ENCODE data around the gene KIF1A. TPM values are rescaled to one million over a fixed set of nuclear protein-coding genes. Genes with fewer than 3 reads are reported as not detected.
A peak's percentile ranks its signal among the peaks of the same experiment; 100 is the strongest.
"Not testable (repeated sequence)": the region's sequence is repeated elsewhere in the genome, so short reads cannot be mapped to it uniquely, and the experiment has no call there.

Gene KIF1A
- total and polyA plus RNA-seq, 2 donors from 2014 or later: 0.54 to 0.58 TPM

DNA sequence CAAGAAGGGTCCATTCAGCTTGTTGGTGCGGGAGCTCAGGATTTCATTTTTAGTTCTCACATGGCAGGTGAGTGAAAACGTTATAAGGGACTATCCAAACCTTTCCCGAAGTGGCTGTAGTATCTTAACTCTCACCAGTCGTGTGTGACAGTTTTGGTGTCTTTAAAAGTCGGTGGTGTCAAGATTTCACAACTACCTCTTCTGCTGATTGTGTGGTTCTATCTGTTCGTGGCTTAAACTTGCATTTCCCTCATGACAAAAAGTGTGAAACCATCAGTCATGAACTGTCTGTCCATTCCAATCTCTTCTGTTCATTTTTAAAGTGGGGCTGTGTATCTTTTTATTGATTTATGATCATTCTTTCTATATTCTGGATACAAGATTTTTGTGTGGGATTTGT is 133.6 kb downstream of the KIF1A start:
- intact Hi-C loops (cut with DNase I): no loop called here
- Histone ChIP-seq H3K27me3 (ENCODE audit: control insufficient read depth, insufficient read depth, low read length) (no peaks in the 10 kb centered on the region), H3K4me1 (ENCODE audit: control insufficient read depth in 2 of 3, insufficient read depth in 2 of 3, low read depth in 1 of 3, low read length in 3 of 3) (peaks cover 0 to 3% (median 2%) of the 10 kb centered on the region in 3 donors), H3K4me3 (ENCODE audit: low read length in 3 of 3) (no peak overlapping the region), H3K36me3 (ENCODE audit: control insufficient read depth in 2 of 3, insufficient read depth in 3 of 3, low read length in 3 of 3) (no peaks in the 10 kb centered on the region), H3K27ac (ENCODE audit: low read depth in 2 of 2, low read length in 2 of 2) (no peak overlapping the region), H3K9ac (ENCODE audit: low read length in 3 of 3) (peak overlapping the region in 1 of 3 donors; percentile 7), H3K9me3 (ENCODE audit: control insufficient read depth in 2 of 3, insufficient read depth in 1 of 3, low read length in 3 of 3) (no peaks in the 10 kb centered on the region)
- TF ChIP-seq, protein P1, sequence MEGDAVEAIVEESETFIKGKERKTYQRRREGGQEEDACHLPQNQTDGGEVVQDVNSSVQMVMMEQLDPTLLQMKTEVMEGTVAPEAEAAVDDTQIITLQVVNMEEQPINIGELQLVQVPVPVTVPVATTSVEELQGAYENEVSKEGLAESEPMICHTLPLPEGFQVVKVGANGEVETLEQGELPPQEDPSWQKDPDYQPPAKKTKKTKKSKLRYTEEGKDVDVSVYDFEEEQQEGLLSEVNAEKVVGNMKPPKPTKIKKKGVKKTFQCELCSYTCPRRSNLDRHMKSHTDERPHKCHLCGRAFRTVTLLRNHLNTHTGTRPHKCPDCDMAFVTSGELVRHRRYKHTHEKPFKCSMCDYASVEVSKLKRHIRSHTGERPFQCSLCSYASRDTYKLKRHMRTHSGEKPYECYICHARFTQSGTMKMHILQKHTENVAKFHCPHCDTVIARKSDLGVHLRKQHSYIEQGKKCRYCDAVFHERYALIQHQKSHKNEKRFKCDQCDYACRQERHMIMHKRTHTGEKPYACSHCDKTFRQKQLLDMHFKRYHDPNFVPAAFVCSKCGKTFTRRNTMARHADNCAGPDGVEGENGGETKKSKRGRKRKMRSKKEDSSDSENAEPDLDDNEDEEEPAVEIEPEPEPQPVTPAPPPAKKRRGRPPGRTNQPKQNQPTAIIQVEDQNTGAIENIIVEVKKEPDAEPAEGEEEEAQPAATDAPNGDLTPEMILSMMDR (IDR thresholded peaks at IDR 0.05; ENCODE audit: borderline replicate concordance, extremely low read depth, insufficient read depth): no peak
- FAIRE-seq (no peak), DNase-seq (no peak)

DNA sequence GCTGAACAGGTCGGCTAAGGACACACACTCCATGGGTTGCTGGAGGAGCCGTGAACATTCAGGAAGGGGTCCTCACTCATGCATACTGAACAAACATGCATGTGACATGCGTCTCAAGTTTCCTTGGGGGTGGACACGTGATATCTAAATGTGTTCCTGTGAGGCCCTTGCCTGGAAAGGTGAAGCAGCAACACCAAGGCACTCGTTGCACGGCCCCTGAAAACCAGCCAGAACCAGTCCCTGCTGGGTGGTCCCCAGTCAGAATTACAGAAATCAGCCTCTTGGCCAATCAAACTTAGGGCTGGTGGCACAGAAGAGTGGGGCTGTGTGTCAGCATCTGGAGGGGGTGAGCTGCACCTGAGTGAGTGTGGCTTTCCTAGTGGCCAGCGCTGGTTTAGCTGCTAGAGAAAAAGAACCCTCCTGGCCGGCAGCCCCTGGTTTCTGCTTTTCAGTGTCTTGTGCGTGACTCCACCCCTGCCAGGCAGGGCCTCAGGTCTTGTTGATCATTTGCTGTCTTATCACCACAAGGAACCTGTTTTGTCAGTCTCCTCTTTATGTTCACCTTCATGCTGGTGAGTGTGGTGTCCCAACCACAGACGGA is 134.1 kb downstream of the KIF1A start:
- no peak overlapping the region for H3K4me3 ChIP-seq (ENCODE audit: low read length in 3 of 3)
- H3K9me3 ChIP-seq (ENCODE audit: control insufficient read depth in 2 of 3, insufficient read depth in 1 of 3, low read length in 3 of 3): no peaks in the 10 kb centered on the region
- no peaks in the 10 kb centered on the region for H3K36me3 ChIP-seq (ENCODE audit: control insufficient read depth in 2 of 3, insufficient read depth in 3 of 3, low read length in 3 of 3)
- peaks cover 0 to 3% (median 2%) of the 10 kb centered on the region in 3 donors for H3K4me1 ChIP-seq (ENCODE audit: control insufficient read depth in 2 of 3, insufficient read depth in 2 of 3, low read depth in 1 of 3, low read length in 3 of 3)
- DNase-seq: peak; percentile 64 to 96 (median 90)
- no peak overlapping the region for H3K27ac ChIP-seq (ENCODE audit: low read depth in 2 of 2, low read length in 2 of 2)
- H3K9ac ChIP-seq (ENCODE audit: low read length in 3 of 3): peak overlapping the region in 1 of 3 donors; percentile 7
- H3K27me3 ChIP-seq (ENCODE audit: control insufficient read depth, insufficient read depth, low read length): no peaks in the 10 kb centered on the region
- intact Hi-C loops (cut with DNase I): no loop called here
- FAIRE-seq: no peak
- TF ChIP-seq, protein P1 (IDR thresholded peaks at IDR 0.05; ENCODE audit: borderline replicate concordance, extremely low read depth, insufficient read depth): no peak

DNA sequence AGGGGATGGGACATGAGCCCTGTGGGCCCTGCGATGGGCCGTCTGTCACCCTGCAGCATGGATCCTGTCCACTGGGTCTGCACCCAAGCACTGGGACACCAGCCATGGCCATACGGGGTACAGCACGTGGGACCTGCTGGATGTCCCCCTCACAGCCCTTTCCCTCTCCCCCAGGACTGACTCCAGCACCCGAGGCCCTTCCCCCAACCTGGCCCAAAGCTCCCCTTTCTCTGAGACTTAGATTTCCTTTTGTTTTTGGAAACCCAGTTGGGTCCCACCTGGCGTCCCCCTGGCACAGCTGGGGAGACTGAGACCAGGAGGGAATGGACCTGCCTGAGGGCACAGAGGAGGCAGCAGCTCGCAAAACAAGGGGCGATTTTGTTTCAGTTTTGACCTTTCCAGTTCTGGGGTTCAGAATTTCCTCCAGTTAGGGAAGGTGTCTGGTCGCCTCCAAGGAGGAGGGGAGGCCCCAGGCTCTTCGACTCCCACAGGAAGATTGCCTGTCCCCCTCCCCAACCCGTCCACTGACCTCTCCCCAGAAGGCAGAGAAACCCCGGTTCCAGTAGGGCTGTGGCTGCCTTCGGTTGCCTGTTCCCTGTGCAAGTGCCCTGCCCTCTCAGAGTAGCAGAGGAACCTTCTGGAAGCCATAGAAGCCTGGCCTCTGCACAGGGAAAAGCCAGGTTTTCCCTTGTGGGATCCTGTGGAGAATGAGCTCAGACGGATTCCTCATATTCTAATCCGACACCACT is 135.9 kb downstream of the KIF1A start:
- H3K9ac ChIP-seq (ENCODE audit: low read length in 3 of 3); H3K4me3 ChIP-seq (ENCODE audit: low read length in 3 of 3); intact Hi-C loops (cut with DNase I); H3K27me3 ChIP-seq (ENCODE audit: control insufficient read depth, insufficient read depth, low read length); H3K4me1 ChIP-seq (ENCODE audit: control insufficient read depth in 2 of 3, insufficient read depth in 2 of 3, low read depth in 1 of 3, low read length in 3 of 3); H3K36me3 ChIP-seq (ENCODE audit: control insufficient read depth in 2 of 3, insufficient read depth in 3 of 3, low read length in 3 of 3); H3K9me3 ChIP-seq (ENCODE audit: control insufficient read depth in 2 of 3, insufficient read depth in 1 of 3, low read length in 3 of 3); H3K27ac ChIP-seq (ENCODE audit: low read depth in 2 of 2, low read length in 2 of 2); FAIRE-seq: not testable (repeated sequence)
- peak in 2 of 5 donors; percentile 38 to 51 for DNase-seq

DNA sequence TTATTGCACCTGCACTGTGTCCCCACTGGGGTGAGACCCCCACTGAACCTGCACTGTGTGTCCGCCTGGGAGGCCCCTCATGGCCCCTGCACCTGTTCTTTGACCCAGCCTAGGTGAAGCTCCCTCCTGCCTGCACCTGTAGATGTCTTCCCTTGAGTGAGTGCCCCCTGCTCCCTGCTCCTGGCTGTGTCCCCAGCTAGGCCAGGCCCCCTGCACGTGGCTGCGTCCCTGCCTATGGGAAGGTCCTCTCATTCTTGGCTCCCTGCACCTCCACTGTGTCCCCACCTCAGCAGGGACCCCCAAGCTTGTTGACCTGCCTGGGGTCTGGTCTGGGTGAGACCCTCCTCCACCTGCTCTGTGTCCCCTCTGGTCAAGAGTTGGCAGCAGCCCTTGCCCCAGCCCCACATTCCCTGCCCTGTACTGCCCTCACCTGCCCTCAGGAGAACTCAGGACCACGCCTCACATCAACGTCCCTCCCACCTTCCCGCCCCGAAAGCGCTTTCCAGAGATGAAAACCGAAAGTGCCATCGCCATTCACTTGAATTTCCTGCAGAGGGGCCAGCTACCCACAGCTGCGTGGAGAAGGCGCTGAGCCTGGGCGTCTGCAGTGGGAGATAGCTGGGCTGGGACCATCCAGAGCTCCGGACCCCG is 136.6 kb downstream of the KIF1A start:
- H3K36me3 ChIP-seq (ENCODE audit: control insufficient read depth in 2 of 3, insufficient read depth in 3 of 3, low read length in 3 of 3); H3K9me3 ChIP-seq (ENCODE audit: control insufficient read depth in 2 of 3, insufficient read depth in 1 of 3, low read length in 3 of 3); H3K27me3 ChIP-seq (ENCODE audit: control insufficient read depth, insufficient read depth, low read length); H3K4me1 ChIP-seq (ENCODE audit: control insufficient read depth in 2 of 3, insufficient read depth in 2 of 3, low read depth in 1 of 3, low read length in 3 of 3); H3K27ac ChIP-seq (ENCODE audit: low read depth in 2 of 2, low read length in 2 of 2); H3K9ac ChIP-seq (ENCODE audit: low read length in 3 of 3); intact Hi-C loops (cut with DNase I); H3K4me3 ChIP-seq (ENCODE audit: low read length in 3 of 3); FAIRE-seq: not testable (repeated sequence)
- DNase-seq: peak in 1 of 5 donors; percentile 53

DNA sequence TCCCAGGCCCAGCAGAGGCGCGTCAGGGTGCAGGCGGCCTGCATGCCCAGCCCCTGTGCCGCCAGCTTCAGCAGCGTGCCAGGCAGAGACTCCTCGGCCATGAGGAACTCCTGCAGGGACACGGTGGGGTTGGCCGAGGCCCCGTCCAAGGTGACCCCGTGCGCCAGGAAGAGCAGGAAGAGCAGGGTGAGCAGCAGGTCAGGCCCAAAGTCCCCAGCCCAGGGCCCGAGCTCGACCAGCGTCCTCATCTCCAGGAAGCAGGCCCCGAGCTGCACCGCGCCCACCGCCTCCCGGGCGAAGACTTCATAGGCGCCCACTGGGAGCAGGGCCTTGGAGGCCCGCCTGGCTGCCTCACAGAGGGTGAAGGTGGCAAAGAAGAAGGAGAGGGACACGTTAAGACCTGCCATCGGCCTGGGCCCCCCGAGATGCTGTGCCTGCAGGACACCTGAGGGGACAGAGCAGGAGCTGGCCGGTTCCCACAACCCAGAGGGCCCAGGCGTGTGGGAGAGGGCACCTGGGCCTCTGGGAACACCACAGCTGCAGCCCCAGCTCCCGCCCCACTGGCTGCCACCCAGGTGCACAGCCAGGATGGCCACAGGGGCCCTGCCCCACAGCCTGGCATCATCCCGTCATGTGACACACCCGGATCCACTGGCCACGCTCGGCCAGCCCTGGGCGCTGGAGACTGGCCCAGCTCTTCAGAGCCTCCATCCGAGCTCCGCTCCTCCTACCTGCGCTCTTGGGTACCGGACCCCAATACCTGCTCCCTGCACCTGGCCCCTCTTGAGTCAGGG is 137.4 kb downstream of the KIF1A start, which contains the start of gene AQP12B:
Gene AQP12B, minus strand, starts transcription at position 455 of the 794 bp plus-strand sequence. Its CDS starts 48 bp downstream, at position 407.
- peak in 1 of 5 donors; percentile 42 for DNase-seq
- FAIRE-seq; H3K9me3 ChIP-seq (ENCODE audit: control insufficient read depth in 2 of 3, insufficient read depth in 1 of 3, low read length in 3 of 3); intact Hi-C loops (cut with DNase I); H3K27me3 ChIP-seq (ENCODE audit: control insufficient read depth, insufficient read depth, low read length); H3K4me3 ChIP-seq (ENCODE audit: low read length in 3 of 3); H3K4me1 ChIP-seq (ENCODE audit: control insufficient read depth in 2 of 3, insufficient read depth in 2 of 3, low read depth in 1 of 3, low read length in 3 of 3); H3K9ac ChIP-seq (ENCODE audit: low read length in 3 of 3); H3K27ac ChIP-seq (ENCODE audit: low read depth in 2 of 2, low read length in 2 of 2); H3K36me3 ChIP-seq (ENCODE audit: control insufficient read depth in 2 of 3, insufficient read depth in 3 of 3, low read length in 3 of 3): not testable (repeated sequence)

DNA sequence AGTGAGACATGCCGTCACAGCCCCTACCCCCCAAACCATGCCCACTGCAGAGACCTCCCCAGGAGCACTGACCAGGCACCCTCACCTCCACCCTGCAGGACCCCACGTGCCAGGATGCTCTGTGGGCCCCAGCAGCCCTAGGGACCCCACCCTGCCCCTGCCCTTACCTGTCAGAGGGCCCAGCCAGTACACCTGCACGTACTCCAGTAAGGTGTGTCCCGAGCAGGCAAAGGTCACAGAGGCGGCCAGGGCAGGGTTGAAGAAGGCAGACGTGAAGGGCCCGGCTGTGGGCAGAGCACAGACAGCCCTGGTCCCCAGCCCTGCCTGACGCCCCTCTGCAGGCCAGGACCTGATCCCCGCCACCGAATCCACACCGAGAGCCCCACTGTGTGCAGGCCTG is 139.8 kb downstream of the KIF1A start:
- H3K4me3 ChIP-seq (ENCODE audit: low read length in 3 of 3); H3K4me1 ChIP-seq (ENCODE audit: control insufficient read depth in 2 of 3, insufficient read depth in 2 of 3, low read depth in 1 of 3, low read length in 3 of 3); H3K36me3 ChIP-seq (ENCODE audit: control insufficient read depth in 2 of 3, insufficient read depth in 3 of 3, low read length in 3 of 3); DNase-seq; H3K9me3 ChIP-seq (ENCODE audit: control insufficient read depth in 2 of 3, insufficient read depth in 1 of 3, low read length in 3 of 3); FAIRE-seq; H3K27ac ChIP-seq (ENCODE audit: low read depth in 2 of 2, low read length in 2 of 2); H3K9ac ChIP-seq (ENCODE audit: low read length in 3 of 3); intact Hi-C loops (cut with DNase I); H3K27me3 ChIP-seq (ENCODE audit: control insufficient read depth, insufficient read depth, low read length): not testable (repeated sequence)
